Tongue (tissue), 2 donors: ENCODE data around the gene NFIB. TPM values are rescaled to one million over a fixed set of nuclear protein-coding genes. Genes with fewer than 3 reads are reported as not detected.

Source experiments
- DNase-seq: peaks from one replicate; pipeline ENCODE4 v3.0.0-alpha.2; 2015
- total RNA-seq: library from RNA; depleted of rRNA; stranded (reverse); fragments of >200 nt; gene quantifications from one replicate; pipeline ENCODE4 v1.2.3, GENCODE V29; 2014

Gene NFIB
- total RNA-seq, 1 donor from 2014 or later: 161 TPM

- DNase-seq: no peak
Observed at GRCh38 chr9:14242150-14242805, 71.7 kb downstream of the NFIB start.

- DNase-seq: peak; percentile 38
Observed at GRCh38 chr9:14240537-14240936, 73.4 kb downstream of the NFIB start.

- DNase-seq: no peak
Observed at GRCh38 chr9:14238518-14238917, 75.4 kb downstream of the NFIB start.

- DNase-seq: no peak
Observed at GRCh38 chr9:14238079-14238478, 75.9 kb downstream of the NFIB start.

DNA sequence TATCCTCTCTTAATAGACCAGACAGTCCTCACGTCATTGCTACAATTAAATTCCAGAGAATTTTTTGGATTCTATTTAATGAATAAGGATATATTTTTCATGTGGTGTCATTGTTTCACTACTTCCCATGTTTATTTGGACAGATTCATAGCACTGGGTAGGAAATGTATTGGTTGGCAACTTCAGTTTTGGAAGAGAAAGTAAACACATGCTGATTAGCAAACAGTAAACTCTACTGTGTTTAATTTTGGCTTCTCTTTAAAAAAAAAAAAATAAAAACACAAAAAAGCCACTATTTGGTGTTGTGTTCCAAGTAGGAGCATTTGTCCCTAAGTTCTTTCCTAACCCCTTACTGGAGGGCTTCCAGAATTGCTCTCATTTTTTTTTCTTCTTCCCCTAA, 77.3 kb downstream of the NFIB start:
- no peak for DNase-seq

DNA sequence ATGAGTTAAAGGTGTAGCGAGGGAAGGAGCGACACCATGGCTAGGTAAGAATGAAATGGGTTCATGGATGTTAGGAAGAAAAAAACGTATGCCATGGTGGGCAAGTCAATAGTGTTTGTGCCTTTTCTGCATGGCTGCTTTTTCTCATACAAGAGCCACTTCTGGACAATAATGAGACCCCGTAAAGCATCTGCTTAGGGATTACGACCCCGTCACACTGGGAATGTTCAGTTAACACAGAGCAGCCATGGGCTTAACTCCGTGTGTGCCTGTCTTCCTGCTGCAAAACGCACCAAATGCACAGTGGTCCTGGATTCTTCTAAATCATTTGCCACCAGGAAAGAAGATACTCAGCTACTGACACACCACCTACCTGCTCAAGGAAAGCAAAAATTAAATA, 81.8 kb downstream of the NFIB start:
- peak; percentile 51 for DNase-seq

- DNase-seq: no peak
Observed at GRCh38 chr9:14231196-14231990, 82.5 kb downstream of the NFIB start.

DNA sequence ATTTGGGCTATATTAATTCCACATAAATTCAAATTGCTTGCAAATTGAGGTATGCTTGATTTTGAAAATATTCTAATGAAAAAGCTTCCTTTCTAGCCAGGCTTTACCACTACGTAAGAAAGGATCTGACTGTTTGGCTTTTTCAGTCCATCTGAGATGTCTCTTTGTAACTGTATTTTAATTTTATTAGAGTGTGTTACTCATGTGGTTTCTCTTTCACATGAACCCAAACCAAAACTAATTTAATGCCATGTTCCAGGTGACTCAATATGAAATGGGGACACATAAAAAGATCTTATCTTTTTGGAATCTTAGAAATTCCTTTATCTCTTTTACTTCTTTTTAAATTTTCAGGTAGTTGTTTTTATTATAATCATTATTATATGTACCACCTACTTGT, 85.3 kb downstream of the NFIB start:
- no peak for DNase-seq

- DNase-seq: no peak
Observed at GRCh38 chr9:14226855-14227532, 86.9 kb downstream of the NFIB start.

DNA sequence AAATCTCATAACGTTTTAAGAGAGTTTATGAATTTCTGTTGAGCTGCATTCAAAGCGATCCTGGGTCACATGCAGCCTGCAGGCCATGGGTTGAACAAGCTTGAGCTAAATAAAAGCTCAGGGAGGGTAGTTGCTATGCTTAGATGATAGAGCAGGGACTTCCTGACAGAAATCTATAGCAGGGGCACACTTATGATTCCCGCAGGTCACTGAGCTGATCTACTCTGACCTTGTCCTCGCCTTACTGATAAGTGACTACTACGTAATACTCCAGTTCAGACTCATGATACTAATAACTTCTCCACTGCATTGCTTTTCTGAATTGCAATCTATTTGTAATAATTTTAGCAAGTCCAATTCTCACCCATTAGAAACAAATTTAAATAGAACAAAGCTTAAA, 90.9 kb downstream of the NFIB start:
- DNase-seq: no peak

GRCh38 chr9:14222149-14222835, 91.6 kb downstream of the NFIB start:
- DNase-seq: no peak

GRCh38 chr9:14221558-14221957, 92.4 kb downstream of the NFIB start:
- DNase-seq: peak; percentile 86

DNA sequence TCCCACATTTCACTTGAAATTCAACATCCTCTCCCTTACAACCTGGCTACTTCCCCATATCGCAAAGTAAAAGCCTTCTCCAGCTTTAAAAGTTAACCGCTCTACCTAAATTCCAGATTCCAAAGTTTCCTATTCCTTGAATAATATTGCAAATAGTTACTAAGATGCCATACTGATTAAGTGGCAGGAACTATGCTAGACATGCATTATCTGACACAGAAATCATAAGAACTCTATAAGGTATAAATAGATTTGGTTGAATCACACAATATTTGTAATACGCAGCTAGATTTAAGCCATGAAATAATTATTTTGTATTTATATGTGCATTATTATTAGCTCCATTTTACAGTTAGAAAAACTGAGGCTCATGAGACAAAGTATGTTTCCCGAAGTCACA, 92.8 kb downstream of the NFIB start:
- no peak for DNase-seq

DNA sequence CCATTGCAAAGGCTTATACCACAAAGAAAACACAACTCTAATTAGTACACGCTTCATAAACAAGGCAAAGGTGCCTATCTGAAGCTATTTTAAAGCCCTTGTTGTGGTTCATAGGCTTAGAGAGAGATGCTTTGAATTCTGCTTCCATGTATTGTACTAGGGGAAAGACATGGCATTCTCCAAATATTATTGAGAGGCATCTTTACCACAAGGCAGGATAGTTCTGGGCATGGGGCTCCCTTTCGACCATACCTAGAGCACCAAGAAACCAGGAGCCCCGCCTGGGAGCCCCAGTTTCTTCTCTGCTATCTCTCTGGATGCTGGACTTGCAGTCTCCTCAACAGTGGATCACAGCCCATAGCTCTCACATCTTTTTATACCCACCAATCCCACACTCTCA, 93.7 kb downstream of the NFIB start:
- no peak for DNase-seq

- peak; percentile 79 for DNase-seq
Observed at GRCh38 chr9:14219850-14220249, 94.1 kb downstream of the NFIB start.

DNA sequence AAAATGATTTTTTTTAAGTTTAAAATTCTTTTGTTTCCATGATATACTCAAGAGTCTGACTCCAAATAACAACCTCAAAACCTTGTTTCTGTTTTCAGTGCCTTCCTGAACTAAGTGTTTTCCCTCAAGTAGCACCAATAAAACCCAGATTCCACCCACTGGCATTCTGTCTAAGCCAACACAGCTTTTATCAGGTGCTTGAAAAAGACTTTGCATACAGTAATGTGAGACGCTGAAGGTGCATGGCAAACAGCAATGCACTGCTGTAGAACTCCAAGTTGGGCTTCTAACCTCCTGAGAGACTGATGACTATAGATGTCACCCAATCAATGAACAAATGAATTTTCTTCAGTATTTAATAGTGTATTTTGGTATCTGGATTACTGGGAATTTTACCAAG, 95.7 kb downstream of the NFIB start:
- no peak for DNase-seq

- DNase-seq: no peak
Observed at GRCh38 chr9:14216612-14217194, 97.2 kb downstream of the NFIB start.

DNA sequence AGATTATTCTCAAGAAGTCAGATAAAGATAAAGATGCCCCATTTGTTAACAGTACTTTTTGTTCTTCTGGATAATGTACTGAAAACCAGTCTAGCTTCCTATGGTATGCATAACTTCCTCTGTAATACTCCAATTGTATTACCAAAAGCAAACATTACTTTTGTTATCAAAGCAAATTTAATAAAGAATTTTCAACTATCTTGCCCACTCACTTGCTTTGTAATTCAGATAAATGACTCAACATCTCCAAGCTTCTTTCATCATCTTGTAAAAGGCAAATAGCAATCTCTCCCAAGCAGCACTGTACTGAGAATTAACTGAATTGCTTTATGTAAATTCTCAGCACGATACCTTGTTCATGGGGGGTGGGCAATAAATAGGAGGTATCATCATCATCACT, 98.3 kb downstream of the NFIB start:
- no peak for DNase-seq

DNA sequence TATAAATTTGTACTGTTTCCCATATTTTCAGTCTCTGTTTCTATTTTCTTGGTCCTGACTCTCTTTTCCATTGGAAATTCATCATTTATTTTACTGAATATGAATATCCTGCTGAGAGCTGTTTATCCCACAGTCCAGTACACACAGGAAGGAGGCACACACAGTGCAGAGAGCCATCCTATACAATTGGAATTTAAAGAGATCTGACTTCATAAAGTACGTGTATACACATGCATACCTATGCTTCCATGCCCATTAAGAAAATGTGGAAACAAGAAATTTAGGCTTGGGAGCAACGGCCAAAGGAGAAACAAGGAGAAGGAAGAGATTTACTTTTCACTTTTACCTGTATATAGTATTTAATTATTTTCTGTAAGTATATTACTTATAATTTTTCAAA, 99.2 kb downstream of the NFIB start:
- DNase-seq: no peak

DNA sequence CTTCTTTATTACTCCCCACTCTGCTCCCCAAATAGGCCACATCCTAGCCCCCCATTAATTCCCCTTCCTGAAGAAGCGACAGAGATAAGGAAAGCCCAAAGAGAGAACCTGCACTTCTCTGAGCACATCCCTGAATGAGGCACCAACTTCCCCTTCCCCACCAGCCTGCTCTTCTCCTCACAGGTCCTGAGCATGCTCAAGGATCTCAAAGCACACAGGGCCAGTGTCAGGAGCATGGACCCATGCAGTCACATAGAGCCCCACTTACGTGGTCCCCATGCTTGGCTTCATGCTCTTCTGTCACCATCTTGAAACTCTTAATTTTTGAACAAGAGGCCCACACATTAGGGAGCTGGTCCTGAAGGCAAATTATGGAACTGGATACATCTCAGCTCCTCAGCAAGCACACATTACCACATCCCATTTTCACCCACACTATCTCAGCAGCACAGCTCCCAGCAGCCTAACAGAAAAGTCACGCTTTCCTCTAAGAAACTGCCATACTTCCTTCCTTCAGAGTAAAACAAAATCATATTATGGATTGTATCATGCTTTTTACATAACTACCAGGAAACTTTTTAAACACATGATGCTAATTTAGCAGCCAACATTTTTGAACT, 99.8 kb downstream of the NFIB start:
- DNase-seq: no peak

- no peak for DNase-seq
Observed at GRCh38 chr9:14213504-14213903, 100.4 kb downstream of the NFIB start.
